ENCODE data around the gene DXO. TPM values are rescaled to one million over a fixed set of nuclear protein-coding genes. Genes with fewer than 3 reads are reported as not detected.

DXO gene
- total and polyA plus RNA-seq, 2 of the 13 experiments (the other 11 are each of a cell fraction or from before 2014, with no cell fraction given), result 18.6 to 26.2 TPM

DNA sequence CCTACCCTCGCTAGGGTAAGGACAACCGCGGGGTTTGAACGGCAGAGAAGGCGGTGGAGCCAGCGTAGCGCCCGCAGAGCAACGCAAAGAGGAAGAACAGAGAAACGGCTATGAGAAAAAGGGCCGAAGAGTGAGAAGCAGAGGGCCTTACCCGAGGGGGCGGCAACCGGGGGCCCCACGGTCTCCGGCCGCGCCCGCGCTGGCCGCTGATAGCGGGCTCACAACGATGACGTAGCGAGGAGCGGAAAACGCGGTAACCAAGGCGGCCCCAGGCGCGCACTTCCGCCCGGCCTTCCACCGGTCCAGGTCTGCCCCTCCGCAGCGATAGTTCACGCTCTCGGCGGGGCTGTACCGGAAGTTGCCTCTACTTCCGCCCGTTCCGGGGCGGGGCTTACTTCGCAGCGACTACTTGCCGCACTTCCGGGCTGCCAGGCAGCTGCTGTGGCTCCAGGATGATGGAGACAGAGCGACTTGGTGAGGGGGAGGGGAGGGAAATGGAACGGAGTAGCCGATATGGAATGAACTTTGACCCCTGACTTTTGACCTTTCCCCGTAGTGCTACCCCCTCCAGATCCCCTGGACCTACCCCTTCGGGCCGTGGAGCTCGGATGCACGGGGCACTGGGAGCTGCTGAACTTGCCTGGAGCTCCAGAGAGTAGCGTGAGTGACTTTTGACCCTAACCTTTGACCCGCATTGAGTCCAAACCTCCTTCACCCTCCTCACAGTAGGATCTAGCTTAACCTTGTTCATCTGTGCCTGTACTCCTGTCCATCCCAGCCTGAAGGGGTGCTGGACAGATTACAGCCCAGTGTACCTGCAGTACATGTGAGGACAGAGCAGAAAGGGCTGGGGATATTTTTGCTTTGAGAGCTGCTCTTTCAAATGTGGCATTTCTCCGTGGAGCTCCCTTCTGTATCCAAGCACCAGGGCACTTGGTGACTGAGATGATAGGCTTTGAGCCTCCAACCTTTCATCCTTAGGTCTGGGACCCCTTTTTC is 12.9 kb downstream of the DXO start, which contains the start of the genes NELFE and SKIC2 (continued):
- TF ChIP-seq, protein P1, sequence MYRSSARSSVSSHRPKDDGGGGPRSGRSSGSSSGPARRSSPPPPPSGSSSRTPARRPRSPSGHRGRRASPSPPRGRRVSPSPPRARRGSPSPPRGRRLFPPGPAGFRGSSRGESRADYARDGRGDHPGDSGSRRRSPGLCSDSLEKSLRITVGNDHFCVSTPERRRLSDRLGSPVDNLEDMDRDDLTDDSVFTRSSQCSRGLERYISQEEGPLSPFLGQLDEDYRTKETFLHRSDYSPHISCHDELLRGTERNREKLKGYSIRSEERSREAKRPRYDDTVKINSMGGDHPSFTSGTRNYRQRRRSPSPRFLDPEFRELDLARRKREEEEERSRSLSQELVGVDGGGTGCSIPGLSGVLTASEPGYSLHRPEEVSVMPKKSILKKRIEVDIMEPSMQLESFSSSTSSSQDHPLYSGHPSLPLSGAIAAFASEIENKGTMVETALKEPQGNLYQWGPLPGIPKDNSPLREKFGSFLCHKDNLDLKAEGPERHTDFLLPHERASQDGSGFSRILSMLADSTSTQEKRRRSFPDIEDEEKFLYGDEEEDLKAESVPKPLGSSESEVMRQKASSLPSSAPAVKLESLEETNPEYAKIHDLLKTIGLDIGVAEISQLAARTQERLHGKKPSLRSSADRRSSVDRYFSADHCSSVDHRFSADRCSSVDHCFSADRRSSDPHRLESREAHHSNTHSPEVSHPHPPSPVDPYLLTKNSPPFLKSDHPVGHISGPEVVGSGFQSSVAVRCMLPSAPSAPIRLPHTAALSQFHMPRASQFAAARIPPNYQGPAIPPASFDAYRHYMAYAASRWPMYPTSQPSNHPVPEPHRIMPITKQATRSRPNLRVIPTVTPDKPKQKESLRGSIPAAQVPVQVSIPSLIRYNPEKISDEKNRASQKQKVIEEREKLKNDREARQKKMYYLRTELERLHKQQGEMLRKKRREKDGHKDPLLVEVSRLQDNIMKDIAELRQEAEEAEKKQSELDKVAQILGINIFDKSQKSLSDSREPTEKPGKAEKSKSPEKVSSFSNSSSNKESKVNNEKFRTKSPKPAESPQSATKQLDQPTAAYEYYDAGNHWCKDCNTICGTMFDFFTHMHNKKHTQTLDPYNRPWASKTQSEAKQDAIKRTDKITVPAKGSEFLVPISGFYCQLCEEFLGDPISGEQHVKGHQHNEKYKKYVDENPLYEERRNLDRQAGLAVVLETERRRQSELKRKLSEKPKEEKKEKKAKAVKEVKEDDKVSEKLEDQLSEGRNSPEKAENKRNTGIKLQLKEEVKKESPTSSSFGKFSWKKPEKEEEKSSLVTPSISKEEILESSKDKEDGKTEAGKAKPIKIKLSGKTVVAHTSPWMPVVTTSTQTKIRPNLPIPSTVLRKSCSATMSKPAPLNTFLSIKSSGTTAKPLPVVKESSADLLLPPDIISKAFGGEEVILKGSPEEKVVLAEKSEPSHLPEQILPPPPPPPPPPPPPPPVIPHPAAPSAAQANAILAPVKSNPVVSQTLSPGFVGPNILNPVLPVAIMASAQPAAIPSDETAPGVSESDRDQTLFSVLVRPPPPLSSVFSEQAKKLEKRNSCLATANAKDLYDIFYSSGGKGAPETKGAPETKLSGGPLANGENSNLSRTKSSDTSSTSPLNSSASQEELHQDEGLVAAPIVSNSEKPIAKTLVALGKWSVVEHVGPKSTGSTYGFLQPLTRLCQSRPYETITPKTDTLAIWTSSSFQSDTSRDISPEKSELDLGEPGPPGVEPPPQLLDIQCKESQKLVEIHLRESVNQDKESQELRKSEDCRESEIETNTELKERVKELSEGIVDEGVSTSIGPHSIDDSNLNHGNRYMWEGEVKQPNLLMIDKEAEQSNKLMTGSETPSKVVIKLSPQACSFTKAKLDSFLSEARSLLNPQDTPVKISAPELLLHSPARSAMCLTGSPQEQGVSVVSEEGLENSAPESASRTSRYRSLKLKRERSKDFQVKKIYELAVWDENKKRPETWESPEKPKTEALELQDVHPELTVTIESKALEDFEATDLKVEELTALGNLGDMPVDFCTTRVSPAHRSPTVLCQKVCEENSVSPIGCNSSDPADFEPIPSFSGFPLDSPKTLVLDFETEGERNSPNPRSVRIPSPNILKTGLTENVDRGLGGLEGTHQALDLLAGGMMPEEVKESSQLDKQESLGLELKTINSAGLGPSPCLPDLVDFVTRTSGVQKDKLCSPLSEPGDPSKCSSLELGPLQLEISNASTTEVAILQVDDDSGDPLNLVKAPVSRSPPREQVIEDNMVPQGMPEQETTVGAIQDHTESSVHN (CRISPR knock-in tag; IDR thresholded peaks at IDR 0.05), result no peak; the same call in 1 of the 2 replicates
- TF ChIP-seq MTA3 (CRISPR knock-in tag; IDR thresholded peaks at IDR 0.05), result no peak
- TF ChIP-seq ZBTB20 (CRISPR knock-in tag; IDR thresholded peaks at IDR 0.05; ENCODE audit: borderline replicate concordance, low read depth), result peak; percentile 50; the same call in 1 of the 2 replicates
- TF ChIP-seq, protein P2, sequence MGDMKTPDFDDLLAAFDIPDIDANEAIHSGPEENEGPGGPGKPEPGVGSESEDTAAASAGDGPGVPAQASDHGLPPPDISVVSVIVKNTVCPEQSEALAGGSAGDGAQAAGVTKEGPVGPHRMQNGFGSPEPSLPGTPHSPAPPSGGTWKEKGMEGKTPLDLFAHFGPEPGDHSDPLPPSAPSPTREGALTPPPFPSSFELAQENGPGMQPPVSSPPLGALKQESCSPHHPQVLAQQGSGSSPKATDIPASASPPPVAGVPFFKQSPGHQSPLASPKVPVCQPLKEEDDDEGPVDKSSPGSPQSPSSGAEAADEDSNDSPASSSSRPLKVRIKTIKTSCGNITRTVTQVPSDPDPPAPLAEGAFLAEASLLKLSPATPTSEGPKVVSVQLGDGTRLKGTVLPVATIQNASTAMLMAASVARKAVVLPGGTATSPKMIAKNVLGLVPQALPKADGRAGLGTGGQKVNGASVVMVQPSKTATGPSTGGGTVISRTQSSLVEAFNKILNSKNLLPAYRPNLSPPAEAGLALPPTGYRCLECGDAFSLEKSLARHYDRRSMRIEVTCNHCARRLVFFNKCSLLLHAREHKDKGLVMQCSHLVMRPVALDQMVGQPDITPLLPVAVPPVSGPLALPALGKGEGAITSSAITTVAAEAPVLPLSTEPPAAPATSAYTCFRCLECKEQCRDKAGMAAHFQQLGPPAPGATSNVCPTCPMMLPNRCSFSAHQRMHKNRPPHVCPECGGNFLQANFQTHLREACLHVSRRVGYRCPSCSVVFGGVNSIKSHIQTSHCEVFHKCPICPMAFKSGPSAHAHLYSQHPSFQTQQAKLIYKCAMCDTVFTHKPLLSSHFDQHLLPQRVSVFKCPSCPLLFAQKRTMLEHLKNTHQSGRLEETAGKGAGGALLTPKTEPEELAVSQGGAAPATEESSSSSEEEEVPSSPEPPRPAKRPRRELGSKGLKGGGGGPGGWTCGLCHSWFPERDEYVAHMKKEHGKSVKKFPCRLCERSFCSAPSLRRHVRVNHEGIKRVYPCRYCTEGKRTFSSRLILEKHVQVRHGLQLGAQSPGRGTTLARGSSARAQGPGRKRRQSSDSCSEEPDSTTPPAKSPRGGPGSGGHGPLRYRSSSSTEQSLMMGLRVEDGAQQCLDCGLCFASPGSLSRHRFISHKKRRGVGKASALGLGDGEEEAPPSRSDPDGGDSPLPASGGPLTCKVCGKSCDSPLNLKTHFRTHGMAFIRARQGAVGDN (CRISPR knock-in tag; IDR thresholded peaks at IDR 0.05), result peak; percentile 97
- TF ChIP-seq ZNF841 (CRISPR knock-in tag; IDR thresholded peaks at IDR 0.05; ENCODE audit: borderline replicate concordance), result no peak
- TF ChIP-seq ZNF816 (CRISPR knock-in tag; IDR thresholded peaks at IDR 0.05; ENCODE audit: borderline replicate concordance), result 0 out of 2 replicates have a peak, but pooled peaks have one; percentile 15
- peak; percentile 23 to 56; a peak in 2 of 4 replicates for TF ChIP-seq EP300 (IDR thresholded peaks at IDR 0.05; ENCODE audit: low read depth in 2 of 2, low read length in 2 of 2)
- peak; percentile 11; the same call in 1 of the 2 replicates for TF ChIP-seq EP300 (CRISPR knock-in tag; IDR thresholded peaks at IDR 0.05; ENCODE audit: borderline replicate concordance)
- peak; percentile 85 for TF ChIP-seq POLR2G (IDR thresholded peaks at IDR 0.05; ENCODE audit: low read depth, low read length)
- peak; percentile 91 for TF ChIP-seq GABPA (IDR thresholded peaks at IDR 0.05; ENCODE audit: low read depth, low read length)
- peak; percentile 96 for TF ChIP-seq GABPA (CRISPR knock-in tag; IDR thresholded peaks at IDR 0.05; ENCODE audit: low read depth)
- peak; percentile 36; the same call in 1 of the 2 replicates for TF ChIP-seq ZNF572 (CRISPR knock-in tag; IDR thresholded peaks at IDR 0.05)
- peak; percentile 89 for TF ChIP-seq ZFY (CRISPR knock-in tag; IDR thresholded peaks at IDR 0.05)
- no peak for TF ChIP-seq TBL1XR1 (IDR thresholded peaks at IDR 0.05; ENCODE audit: borderline replicate concordance, low read length, partially characterized antibody)
- peak; percentile 63; the same call in 1 of the 2 replicates for TF ChIP-seq SP140L (CRISPR knock-in tag; IDR thresholded peaks at IDR 0.05; ENCODE audit: borderline replicate concordance)
- peak; percentile 74 for TF ChIP-seq YY1 (IDR thresholded peaks at IDR 0.05; ENCODE audit: insufficient read depth, insufficient replicate concordance, low read depth, low read length)

Measured in HepG2 (cell line).